ENCODE measurements around the gene SRGAP3. TPM values are rescaled to one million over a fixed set of nuclear protein-coding genes. Genes with fewer than 3 reads are reported as not detected.

SRGAP3 gene
- total and polyA plus RNA-seq, 4 donors, result 1.2 to 32.8 (median 7.3) TPM

DNA sequence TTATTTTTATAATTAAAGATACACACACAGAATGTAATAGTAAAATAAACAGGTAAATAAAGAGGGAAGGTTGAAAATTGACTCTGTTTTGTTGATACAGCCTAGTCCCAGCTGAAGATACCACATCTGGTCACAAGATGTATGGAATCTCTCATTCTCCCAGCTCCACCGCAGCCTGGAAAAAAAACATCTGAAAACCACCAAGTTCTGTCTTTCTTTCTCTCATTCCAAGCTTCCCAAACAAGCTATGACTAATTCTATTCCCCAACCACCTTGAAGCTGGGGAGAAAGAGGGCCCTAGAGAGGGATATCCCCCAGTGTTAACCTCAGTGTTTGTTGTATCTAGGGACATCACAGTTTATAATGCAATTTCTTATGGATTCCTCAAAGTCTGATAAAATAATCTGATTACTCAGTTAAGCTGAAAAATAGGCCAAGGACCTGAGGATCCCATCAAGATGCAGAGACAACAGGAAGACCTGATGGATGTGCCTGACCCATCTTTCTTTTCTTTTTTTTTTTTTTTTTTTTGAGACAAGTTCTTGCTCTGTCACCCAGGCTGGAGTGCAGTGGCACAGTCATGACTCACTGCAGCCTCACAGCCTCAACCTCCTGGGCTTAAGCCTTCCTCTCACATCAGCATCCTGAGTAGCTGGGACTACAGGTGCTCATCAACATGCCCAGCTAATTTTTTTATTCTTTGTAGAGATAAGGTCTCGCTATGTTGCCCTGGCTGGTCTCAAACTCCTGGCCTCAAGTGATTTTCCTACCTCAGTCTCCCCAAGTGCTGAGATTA is 38.1 kb downstream of the SRGAP3 start:
- no peak overlapping the region for H3K9ac ChIP-seq (ENCODE audit: insufficient read depth in 1 of 2, low read length in 2 of 2)
- no peak overlapping the region for H3K27ac ChIP-seq (ENCODE audit: low read depth in 1 of 2, low read length in 1 of 2)
- H3K4me1 ChIP-seq (ENCODE audit: control insufficient read depth in 5 of 5, insufficient read depth in 5 of 5, low read length in 5 of 5), result peaks cover 0 to 7% (median 0%) of the 10 kb centered on the region in 5 donors
- DNase-seq, result no peak
- H3K27me3 ChIP-seq (ENCODE audit: control insufficient read depth in 3 of 3, insufficient read depth in 3 of 3, low read length in 2 of 3), result no peaks in the 10 kb centered on the region
- H3K9me3 ChIP-seq (ENCODE audit: control insufficient read depth in 4 of 4, insufficient read depth in 3 of 4, low read length in 3 of 4), result no peaks in the 10 kb centered on the region
- peaks cover 0 to 3% (median 0%) of the 10 kb centered on the region in 4 donors for H3K36me3 ChIP-seq (ENCODE audit: control insufficient read depth in 4 of 4, insufficient read depth in 4 of 4, low read length in 4 of 4)
- TF ChIP-seq, protein P1, sequence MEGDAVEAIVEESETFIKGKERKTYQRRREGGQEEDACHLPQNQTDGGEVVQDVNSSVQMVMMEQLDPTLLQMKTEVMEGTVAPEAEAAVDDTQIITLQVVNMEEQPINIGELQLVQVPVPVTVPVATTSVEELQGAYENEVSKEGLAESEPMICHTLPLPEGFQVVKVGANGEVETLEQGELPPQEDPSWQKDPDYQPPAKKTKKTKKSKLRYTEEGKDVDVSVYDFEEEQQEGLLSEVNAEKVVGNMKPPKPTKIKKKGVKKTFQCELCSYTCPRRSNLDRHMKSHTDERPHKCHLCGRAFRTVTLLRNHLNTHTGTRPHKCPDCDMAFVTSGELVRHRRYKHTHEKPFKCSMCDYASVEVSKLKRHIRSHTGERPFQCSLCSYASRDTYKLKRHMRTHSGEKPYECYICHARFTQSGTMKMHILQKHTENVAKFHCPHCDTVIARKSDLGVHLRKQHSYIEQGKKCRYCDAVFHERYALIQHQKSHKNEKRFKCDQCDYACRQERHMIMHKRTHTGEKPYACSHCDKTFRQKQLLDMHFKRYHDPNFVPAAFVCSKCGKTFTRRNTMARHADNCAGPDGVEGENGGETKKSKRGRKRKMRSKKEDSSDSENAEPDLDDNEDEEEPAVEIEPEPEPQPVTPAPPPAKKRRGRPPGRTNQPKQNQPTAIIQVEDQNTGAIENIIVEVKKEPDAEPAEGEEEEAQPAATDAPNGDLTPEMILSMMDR (IDR thresholded peaks at IDR 0.05; ENCODE audit: control extremely low read depth, extremely low read depth), result no peak
- WGBS, 2 donors, result 85 to 91% methylated on average over 2 of the region's 2 CpGs
- no peak overlapping the region for H3K4me3 ChIP-seq
- no peak for ATAC-seq (ENCODE audit: insufficient read depth, low FRiP score)

DNA sequence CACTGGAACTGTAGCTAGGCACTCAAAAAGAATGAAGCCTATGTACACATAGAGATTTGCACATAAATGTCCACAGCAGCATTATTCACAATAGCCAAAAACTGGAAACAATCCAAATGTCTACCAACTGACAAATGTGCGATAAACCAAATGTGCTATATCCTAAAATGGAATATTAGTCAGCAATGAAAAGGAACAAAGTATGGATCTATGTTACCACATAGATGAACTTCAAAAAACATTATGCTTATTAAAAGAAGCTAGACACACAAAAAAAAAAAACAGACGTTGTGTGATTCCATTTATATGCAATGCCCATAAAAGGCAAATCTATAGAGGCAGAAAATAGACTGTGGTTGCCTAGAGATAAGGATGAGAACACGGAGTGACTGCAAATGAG is 39.7 kb downstream of the SRGAP3 start:
- DNase-seq (no peak), ATAC-seq (ENCODE audit: insufficient read depth, low FRiP score) (no peak)
- no peak overlapping the region for H3K9ac ChIP-seq (ENCODE audit: insufficient read depth in 1 of 2, low read length in 2 of 2)
- no peak overlapping the region for H3K27ac ChIP-seq (ENCODE audit: low read depth in 1 of 2, low read length in 1 of 2)
- 90 to 92% methylated on average over 3 of the region's 3 CpGs for WGBS, 2 donors
- no peaks in the 10 kb centered on the region for H3K27me3 ChIP-seq (ENCODE audit: control insufficient read depth in 3 of 3, insufficient read depth in 3 of 3, low read length in 2 of 3)
- no peaks in the 10 kb centered on the region for H3K9me3 ChIP-seq (ENCODE audit: control insufficient read depth in 4 of 4, insufficient read depth in 3 of 4, low read length in 3 of 4)
- peaks cover 0 to 3% (median 0%) of the 10 kb centered on the region in 4 donors for H3K36me3 ChIP-seq (ENCODE audit: control insufficient read depth in 4 of 4, insufficient read depth in 4 of 4, low read length in 4 of 4)
- no peak overlapping the region for H3K4me3 ChIP-seq
- H3K4me1 ChIP-seq (ENCODE audit: control insufficient read depth in 5 of 5, insufficient read depth in 5 of 5, low read length in 5 of 5), result peaks cover 0 to 6% (median under 1%) of the 10 kb centered on the region in 5 donors
- TF ChIP-seq, protein P1 (IDR thresholded peaks at IDR 0.05; ENCODE audit: control extremely low read depth, extremely low read depth), result no peak

DNA sequence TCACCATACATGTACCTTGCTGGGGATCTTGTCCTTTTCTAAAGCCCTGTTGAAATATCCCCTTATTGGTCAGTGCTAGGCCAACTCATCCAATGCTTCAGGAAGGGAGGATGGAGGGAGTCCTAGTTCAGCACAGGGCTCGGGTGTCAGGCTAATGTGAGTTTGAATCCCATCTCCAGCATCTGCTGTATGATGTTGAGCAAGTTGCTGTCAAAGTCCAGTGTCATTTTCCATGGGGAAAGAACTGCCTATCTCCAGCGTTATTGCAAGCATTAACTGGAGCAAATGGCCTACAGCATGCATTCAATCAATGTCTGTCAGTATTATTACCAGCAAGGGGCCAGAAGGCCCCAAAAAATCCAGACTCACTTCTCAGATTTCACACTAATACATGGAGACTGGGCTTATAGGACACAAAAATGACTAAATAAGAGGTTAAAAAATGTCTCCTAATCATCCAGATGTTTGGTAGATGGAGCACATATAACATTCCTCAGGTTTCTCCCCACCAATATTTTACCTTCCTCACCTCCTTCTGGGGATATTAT is 40.8 kb downstream of the SRGAP3 start:
- Histone ChIP-seq H3K4me1 (ENCODE audit: control insufficient read depth in 5 of 5, insufficient read depth in 5 of 5, low read length in 5 of 5) (peaks cover 0 to 11% (median 2%) of the 10 kb centered on the region in 5 donors), H3K9me3 (ENCODE audit: control insufficient read depth in 4 of 4, insufficient read depth in 3 of 4, low read length in 3 of 4) (no peaks in the 10 kb centered on the region), H3K9ac (ENCODE audit: insufficient read depth in 1 of 2, low read length in 2 of 2) (no peak overlapping the region), H3K27me3 (ENCODE audit: control insufficient read depth in 3 of 3, insufficient read depth in 3 of 3, low read length in 2 of 3) (no peaks in the 10 kb centered on the region), H3K4me3 (no peak overlapping the region), H3K36me3 (ENCODE audit: control insufficient read depth in 4 of 4, insufficient read depth in 4 of 4, low read length in 4 of 4) (peaks cover 0 to 3% (median 0%) of the 10 kb centered on the region in 4 donors), H3K27ac (ENCODE audit: low read depth in 1 of 2, low read length in 1 of 2) (no peak overlapping the region)
- TF ChIP-seq, protein P1 (IDR thresholded peaks at IDR 0.05; ENCODE audit: control extremely low read depth, extremely low read depth), result no peak
- no peak for ATAC-seq (ENCODE audit: insufficient read depth, low FRiP score)
- 78 to 83% methylated on average over 2 of the region's 2 CpGs for whole genome bisulfite sequencing, 2 donors
- DNase-seq, result no peak

All from lung (tissue), 12 donors.